ENCODE results near the gene MMP8.

MMP8 gene

DNA sequence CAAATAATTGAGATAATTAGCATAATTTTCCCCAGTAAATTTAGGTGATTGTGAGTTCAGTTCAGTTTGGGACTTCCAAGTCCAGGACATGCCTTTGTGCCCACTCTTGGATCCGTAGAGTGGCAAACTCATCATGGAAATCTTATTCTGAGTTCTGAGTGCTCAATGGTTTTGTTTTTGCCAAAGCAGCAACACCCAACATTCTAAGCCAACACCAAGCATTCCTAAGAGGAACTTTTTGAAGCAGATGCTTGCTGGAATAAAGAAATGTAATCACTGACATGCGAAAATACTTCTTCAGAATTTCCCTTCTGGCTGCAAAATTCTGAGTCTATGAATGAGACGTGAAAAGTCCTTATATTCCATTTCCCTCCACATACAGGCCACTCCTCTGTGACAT, 29.6 kb downstream of the MMP8 start:
- CTCF ChIA-PET, result no interaction called here
- no peak overlapping the region for H3K27ac ChIP-seq (ENCODE audit: extremely low read depth, low read depth, low read length)
- no peak overlapping the region for H3K4me3 ChIP-seq (ENCODE audit: low read depth, low read length)
- no peaks in the 10 kb centered on the region for H3K4me1 ChIP-seq (ENCODE audit: control insufficient read depth, insufficient read depth, low read length)
- POLR2A ChIA-PET, result no interaction called here
- H3K36me3 ChIP-seq (ENCODE audit: control insufficient read depth in 2 of 2, insufficient read depth in 1 of 2, low read length in 2 of 2), result no peaks in the 10 kb centered on the region
- H3K9me3 ChIP-seq (ENCODE audit: control insufficient read depth, insufficient read depth, low read depth, low read length), result no peaks in the 10 kb centered on the region
- TF ChIP-seq, protein P1, sequence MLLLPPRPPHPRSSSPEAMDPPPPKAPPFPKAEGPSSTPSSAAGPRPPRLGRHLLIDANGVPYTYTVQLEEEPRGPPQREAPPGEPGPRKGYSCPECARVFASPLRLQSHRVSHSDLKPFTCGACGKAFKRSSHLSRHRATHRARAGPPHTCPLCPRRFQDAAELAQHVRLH (tag by site-specific recombination; IDR thresholded peaks at IDR 0.05), result no peak
- no peak for TF ChIP-seq KLF10 (tag by site-specific recombination; IDR thresholded peaks at IDR 0.05)
- no peak for TF ChIP-seq ZNF350 (tag by site-specific recombination; IDR thresholded peaks at IDR 0.05)
- TF ChIP-seq ZFP41 (tag by site-specific recombination; IDR thresholded peaks at IDR 0.05; ENCODE audit: borderline replicate concordance), result no peak
- TF ChIP-seq ZBTB48 (tag by site-specific recombination; IDR thresholded peaks at IDR 0.05), result no peak
- TF ChIP-seq ZNF548 (tag by site-specific recombination; IDR thresholded peaks at IDR 0.05), result no peak
- TF ChIP-seq ZSCAN30 (tag by site-specific recombination; IDR thresholded peaks at IDR 0.05), result no peak
- TF ChIP-seq ZEB2 (tag by site-specific recombination; IDR thresholded peaks at IDR 0.05), result no peak
- TF ChIP-seq, protein P2, sequence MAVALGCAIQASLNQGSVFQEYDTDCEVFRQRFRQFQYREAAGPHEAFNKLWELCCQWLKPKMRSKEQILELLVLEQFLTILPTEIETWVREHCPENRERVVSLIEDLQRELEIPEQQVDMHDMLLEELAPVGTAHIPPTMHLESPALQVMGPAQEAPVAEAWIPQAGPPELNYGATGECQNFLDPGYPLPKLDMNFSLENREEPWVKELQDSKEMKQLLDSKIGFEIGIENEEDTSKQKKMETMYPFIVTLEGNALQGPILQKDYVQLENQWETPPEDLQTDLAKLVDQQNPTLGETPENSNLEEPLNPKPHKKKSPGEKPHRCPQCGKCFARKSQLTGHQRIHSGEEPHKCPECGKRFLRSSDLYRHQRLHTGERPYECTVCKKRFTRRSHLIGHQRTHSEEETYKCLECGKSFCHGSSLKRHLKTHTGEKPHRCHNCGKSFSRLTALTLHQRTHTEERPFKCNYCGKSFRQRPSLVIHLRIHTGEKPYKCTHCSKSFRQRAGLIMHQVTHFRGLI (tag by site-specific recombination; IDR thresholded peaks at IDR 0.05), result no peak
- TF ChIP-seq ZNF112 (tag by site-specific recombination; IDR thresholded peaks at IDR 0.05), result no peak
- no peak for TF ChIP-seq ZNF549 (tag by site-specific recombination; IDR thresholded peaks at IDR 0.05)

DNA sequence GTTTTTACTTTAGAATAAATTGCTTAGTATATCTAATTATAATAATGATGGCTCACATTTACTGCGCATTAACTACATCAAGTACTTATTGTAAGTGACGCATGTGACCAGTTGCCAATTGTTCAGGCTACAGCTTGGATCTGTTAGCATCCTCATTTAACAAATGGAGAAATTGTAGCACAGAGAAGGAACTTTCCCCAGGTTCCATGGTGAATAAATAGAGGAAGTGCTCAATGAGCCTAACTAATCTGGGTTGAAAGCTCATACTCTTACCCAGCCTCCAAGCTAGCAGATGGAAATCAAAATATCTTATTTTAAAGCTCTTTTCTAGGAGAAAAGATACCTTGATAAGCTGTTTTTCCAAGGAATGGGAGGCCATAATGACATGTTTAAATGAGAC, 39.0 kb downstream of the MMP8 start:
- ChIA-PET CTCF (interaction anchor here (1.3 kb wide), 1 partner anchor 255 kb away, joined by 6 read pairs; no protein-coding TSS in a partner anchor), POLR2A (no interaction called here)
- Histone ChIP-seq H3K9me3 (ENCODE audit: control insufficient read depth, insufficient read depth, low read depth, low read length) (no peaks in the 10 kb centered on the region), H3K4me1 (ENCODE audit: control insufficient read depth, insufficient read depth, low read length) (no peaks in the 10 kb centered on the region), H3K4me3 (ENCODE audit: low read depth, low read length) (no peak overlapping the region), H3K27ac (ENCODE audit: extremely low read depth, low read depth, low read length) (no peak overlapping the region), H3K36me3 (ENCODE audit: control insufficient read depth in 2 of 2, insufficient read depth in 1 of 2, low read length in 2 of 2) (no peaks in the 10 kb centered on the region)
- TF ChIP-seq ZNF670 (tag by site-specific recombination; IDR thresholded peaks at IDR 0.05; ENCODE audit: low read depth) (no peak), ZNF311 (tag by site-specific recombination; IDR thresholded peaks at IDR 0.05; ENCODE audit: borderline replicate concordance) (no peak), ZNF24 (tag by site-specific recombination; IDR thresholded peaks at IDR 0.05) (no peak), ZNF660 (tag by site-specific recombination; IDR thresholded peaks at IDR 0.05) (no peak), ZNF768 (tag by site-specific recombination; IDR thresholded peaks at IDR 0.05) (no peak), IKZF3 (tag by site-specific recombination; IDR thresholded peaks at IDR 0.05) (no peak), ZNF426 (tag by site-specific recombination; IDR thresholded peaks at IDR 0.05) (no peak), ZNF404 (tag by site-specific recombination; IDR thresholded peaks at IDR 0.05) (no peak), ZNF776 (tag by site-specific recombination; IDR thresholded peaks at IDR 0.05; ENCODE audit: borderline replicate concordance) (no peak)
- TF ChIP-seq, protein P3, sequence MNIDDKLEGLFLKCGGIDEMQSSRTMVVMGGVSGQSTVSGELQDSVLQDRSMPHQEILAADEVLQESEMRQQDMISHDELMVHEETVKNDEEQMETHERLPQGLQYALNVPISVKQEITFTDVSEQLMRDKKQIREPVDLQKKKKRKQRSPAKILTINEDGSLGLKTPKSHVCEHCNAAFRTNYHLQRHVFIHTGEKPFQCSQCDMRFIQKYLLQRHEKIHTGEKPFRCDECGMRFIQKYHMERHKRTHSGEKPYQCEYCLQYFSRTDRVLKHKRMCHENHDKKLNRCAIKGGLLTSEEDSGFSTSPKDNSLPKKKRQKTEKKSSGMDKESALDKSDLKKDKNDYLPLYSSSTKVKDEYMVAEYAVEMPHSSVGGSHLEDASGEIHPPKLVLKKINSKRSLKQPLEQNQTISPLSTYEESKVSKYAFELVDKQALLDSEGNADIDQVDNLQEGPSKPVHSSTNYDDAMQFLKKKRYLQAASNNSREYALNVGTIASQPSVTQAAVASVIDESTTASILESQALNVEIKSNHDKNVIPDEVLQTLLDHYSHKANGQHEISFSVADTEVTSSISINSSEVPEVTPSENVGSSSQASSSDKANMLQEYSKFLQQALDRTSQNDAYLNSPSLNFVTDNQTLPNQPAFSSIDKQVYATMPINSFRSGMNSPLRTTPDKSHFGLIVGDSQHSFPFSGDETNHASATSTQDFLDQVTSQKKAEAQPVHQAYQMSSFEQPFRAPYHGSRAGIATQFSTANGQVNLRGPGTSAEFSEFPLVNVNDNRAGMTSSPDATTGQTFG (tag by site-specific recombination; IDR thresholded peaks at IDR 0.05; ENCODE audit: borderline replicate concordance), result no peak

Measured in HEK293 (cell line).